DMS153 (cell line): Measurements from ENCODE around the gene TTC28.
A peak's percentile ranks its signal among the peaks of the same experiment; 100 is the strongest.

Experiments used
- DNase-seq: peaks from one replicate; lab custom pipeline; 2025; lab: John Stamatoyannopoulos, UW

Gene TTC28

GRCh38 chr22:28440592-28441390 is 238.8 kb downstream of the TTC28 start:
- no peak for DNase-seq

GRCh38 chr22:28438183-28438768 is 241.4 kb downstream of the TTC28 start:
- DNase-seq, result no peak

GRCh38 chr22:28435982-28436381 is 243.7 kb downstream of the TTC28 start:
- DNase-seq, result no peak

GRCh38 chr22:28435140-28435768 is 244.4 kb downstream of the TTC28 start:
- DNase-seq, result no peak

- no peak for DNase-seq
Observed at GRCh38 chr22:28430466-28431025, 249.1 kb downstream of the TTC28 start.

GRCh38 chr22:28429711-28430110 is 249.9 kb downstream of the TTC28 start:
- DNase-seq, result no peak

- no peak for DNase-seq
Observed at GRCh38 chr22:28428271-28428670, 251.4 kb downstream of the TTC28 start.

- no peak for DNase-seq
Observed at GRCh38 chr22:28426346-28427132, 253.1 kb downstream of the TTC28 start.

GRCh38 chr22:28425211-28425610 is 254.4 kb downstream of the TTC28 start:
- no peak for DNase-seq

- DNase-seq, result peak; percentile 95
Observed at GRCh38 chr22:28424427-28425080, 255.1 kb downstream of the TTC28 start.

- DNase-seq, result no peak
Observed at GRCh38 chr22:28419919-28420318, 259.7 kb downstream of the TTC28 start.

GRCh38 chr22:28418008-28418407 is 261.6 kb downstream of the TTC28 start:
- DNase-seq, result no peak

GRCh38 chr22:28417431-28417830 is 262.2 kb downstream of the TTC28 start:
- DNase-seq, result no peak

- no peak for DNase-seq
Observed at GRCh38 chr22:28414913-28415312, 264.7 kb downstream of the TTC28 start.

- DNase-seq, result no peak
Observed at GRCh38 chr22:28413612-28414399, 265.8 kb downstream of the TTC28 start.

GRCh38 chr22:28412109-28412508 is 267.5 kb downstream of the TTC28 start:
- DNase-seq, result no peak

- DNase-seq, result no peak
Observed at GRCh38 chr22:28411125-28411524, 268.5 kb downstream of the TTC28 start.

- no peak for DNase-seq
Observed at GRCh38 chr22:28410050-28410816, 269.4 kb downstream of the TTC28 start.

GRCh38 chr22:28408709-28409108 is 270.9 kb downstream of the TTC28 start:
- no peak for DNase-seq

GRCh38 chr22:28407645-28408044 is 272.0 kb downstream of the TTC28 start:
- DNase-seq, result no peak
